ENCODE results near the gene MPZL1.

GRCh38 chr1:167795810-167796740 is 74.3 kb downstream of the MPZL1 start:
- TF ChIP-seq POLR2A (IDR thresholded peaks at IDR 0.05) (no peak), POLR2AphosphoS5 (IDR thresholded peaks at IDR 0.05) (no peak)
- TF ChIP-seq, protein P1, sequence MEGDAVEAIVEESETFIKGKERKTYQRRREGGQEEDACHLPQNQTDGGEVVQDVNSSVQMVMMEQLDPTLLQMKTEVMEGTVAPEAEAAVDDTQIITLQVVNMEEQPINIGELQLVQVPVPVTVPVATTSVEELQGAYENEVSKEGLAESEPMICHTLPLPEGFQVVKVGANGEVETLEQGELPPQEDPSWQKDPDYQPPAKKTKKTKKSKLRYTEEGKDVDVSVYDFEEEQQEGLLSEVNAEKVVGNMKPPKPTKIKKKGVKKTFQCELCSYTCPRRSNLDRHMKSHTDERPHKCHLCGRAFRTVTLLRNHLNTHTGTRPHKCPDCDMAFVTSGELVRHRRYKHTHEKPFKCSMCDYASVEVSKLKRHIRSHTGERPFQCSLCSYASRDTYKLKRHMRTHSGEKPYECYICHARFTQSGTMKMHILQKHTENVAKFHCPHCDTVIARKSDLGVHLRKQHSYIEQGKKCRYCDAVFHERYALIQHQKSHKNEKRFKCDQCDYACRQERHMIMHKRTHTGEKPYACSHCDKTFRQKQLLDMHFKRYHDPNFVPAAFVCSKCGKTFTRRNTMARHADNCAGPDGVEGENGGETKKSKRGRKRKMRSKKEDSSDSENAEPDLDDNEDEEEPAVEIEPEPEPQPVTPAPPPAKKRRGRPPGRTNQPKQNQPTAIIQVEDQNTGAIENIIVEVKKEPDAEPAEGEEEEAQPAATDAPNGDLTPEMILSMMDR (IDR thresholded peaks at IDR 0.05), result no peak

All from breast epithelium (tissue), 3 donors.